BJ (cell line): ENCODE data around the gene CCDC88C. TPM values are rescaled to one million over a fixed set of nuclear protein-coding genes. Genes with fewer than 3 reads are reported as not detected.

Experiments
- CTCF ChIA-PET: fragments of 350-600 bp; formaldehyde crosslinking; extraction: SDS; loops from one replicate; lab custom pipeline; 2021; ENCODE audit warnings: antibody characterized with exemption, inconsistent platforms; lab: Yijun Ruan, JAX
- POLR2A ChIA-PET: fragments of 300-600 bp; sonication (Branson Sonifier 250); formaldehyde crosslinking; extraction: SDS; loops from one replicate; lab custom pipeline; 2021; ENCODE audit warnings: antibody characterized with exemption; lab: Charles Lee
- DNase-seq: peaks from one replicate; pipeline ENCODE4 v3.0.0-alpha.2; 2011; ENCODE audit warnings: low read depth
- H3K27me3 ChIP-seq: 2 replicates; pipeline ENCODE4 v1.6.0; 2011; ENCODE audit warnings: low read length; ENCODE audit not compliant: control insufficient read depth, insufficient read depth
- H3K36me3 ChIP-seq: 2 replicates; pipeline ENCODE4 v1.5.1; 2011; ENCODE audit warnings: low read length; ENCODE audit not compliant: control insufficient read depth, insufficient read depth
- H3K4me3 ChIP-seq: 2 replicates; pipeline ENCODE4 v1.5.1; 2011; ENCODE audit warnings: low read depth, mild to moderate bottlenecking, control low read depth, low read length
- polyA plus RNA-seq: library from polyadenylated mRNA; depleted of rRNA; stranded (reverse); fragments of >200 nt; gene quantifications from 2 replicates; pipeline ENCODE4 v1.2.3, GENCODE V29; 2011
- TF ChIP-seq, protein P1 (sequence below): IDR thresholded peaks from 2 replicates; pipeline ENCODE4 v1.5.1; 2011; ENCODE audit warnings: low read depth, mild to moderate bottlenecking, control low read depth, inconsistent platforms, low read length, moderate library complexity; ENCODE audit not compliant: insufficient read depth

The CCDC88C gene
- polyA plus RNA-seq, 1 experiment: not detected

DNA sequence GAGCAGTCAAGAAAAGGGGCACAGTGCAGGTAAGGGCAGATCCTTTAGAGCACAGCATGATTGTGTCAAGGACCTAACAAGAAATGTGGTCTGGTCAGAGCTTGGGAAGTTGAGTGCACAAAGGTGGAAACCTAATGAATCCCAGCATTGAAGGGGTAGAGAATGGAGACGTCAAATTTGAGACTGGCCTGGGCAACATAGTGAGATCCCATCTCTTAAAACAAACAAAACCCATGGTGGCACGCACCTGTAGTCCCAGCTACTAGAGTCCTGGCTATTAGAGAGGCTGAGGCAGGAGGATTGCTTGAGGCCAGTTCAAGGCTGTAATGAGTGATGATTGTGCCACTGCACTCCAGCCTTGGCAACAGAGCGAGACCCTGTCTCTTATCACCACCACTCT, 37.0 kb upstream of the CCDC88C start:
- TF ChIP-seq, protein P1, sequence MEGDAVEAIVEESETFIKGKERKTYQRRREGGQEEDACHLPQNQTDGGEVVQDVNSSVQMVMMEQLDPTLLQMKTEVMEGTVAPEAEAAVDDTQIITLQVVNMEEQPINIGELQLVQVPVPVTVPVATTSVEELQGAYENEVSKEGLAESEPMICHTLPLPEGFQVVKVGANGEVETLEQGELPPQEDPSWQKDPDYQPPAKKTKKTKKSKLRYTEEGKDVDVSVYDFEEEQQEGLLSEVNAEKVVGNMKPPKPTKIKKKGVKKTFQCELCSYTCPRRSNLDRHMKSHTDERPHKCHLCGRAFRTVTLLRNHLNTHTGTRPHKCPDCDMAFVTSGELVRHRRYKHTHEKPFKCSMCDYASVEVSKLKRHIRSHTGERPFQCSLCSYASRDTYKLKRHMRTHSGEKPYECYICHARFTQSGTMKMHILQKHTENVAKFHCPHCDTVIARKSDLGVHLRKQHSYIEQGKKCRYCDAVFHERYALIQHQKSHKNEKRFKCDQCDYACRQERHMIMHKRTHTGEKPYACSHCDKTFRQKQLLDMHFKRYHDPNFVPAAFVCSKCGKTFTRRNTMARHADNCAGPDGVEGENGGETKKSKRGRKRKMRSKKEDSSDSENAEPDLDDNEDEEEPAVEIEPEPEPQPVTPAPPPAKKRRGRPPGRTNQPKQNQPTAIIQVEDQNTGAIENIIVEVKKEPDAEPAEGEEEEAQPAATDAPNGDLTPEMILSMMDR: no peak
- no peak for DNase-seq
- H3K4me3 ChIP-seq: no peak overlapping the region
- ChIA-PET CTCF (no interaction called here), POLR2A (no interaction called here)
- no peaks in the 10 kb centered on the region for H3K27me3 ChIP-seq
- H3K36me3 ChIP-seq: peaks cover 8% of the 10 kb centered on the region

DNA sequence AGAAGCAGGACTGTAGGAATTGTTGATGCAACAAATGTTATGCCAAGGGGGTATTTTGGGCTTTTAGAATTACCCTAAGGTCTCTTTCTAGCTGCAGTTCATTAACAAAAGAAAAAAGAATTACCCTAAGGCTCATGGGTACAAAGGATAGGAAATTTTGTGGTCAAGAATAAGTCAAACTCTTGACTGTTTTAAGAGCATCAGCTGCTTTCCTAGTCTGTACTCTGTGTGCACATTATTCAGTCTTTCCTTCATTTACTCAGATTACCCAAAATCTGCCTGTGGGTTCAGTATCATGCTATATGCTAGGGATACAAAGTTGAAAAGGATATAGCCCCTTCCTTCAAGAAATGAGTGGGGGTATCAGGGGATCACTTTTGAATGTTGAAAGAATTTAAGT, 36.5 kb upstream of the CCDC88C start:
- TF ChIP-seq, protein P1: no peak
- Histone ChIP-seq H3K27me3 (no peaks in the 10 kb centered on the region), H3K4me3 (no peak overlapping the region), H3K36me3 (peaks cover 8% of the 10 kb centered on the region)
- ChIA-PET POLR2A (no interaction called here), CTCF (no interaction called here)
- DNase-seq: no peak

DNA sequence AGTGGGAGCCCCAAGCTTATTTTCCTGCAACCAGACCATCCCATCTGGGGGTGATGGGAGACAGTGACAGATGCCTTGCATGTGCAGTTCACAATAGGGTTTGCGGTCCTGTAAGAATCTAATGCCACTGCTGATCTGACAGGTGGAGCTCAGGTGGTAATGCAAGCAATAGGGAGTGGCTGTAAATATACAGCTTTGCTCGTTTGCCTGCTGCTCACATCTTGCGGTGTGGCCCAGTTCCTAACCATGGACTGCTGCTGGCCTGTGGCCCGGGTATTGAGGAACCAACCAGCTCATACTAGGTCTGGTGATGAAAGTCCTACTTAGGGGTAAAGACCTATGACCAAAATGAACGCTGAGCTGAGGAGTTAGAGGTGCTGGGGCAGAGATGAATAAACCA, 36.1 kb upstream of the CCDC88C start:
- DNase-seq: no peak
- ChIA-PET CTCF (no interaction called here), POLR2A (no interaction called here)
- Histone ChIP-seq H3K27me3 (no peaks in the 10 kb centered on the region), H3K36me3 (peaks cover 8% of the 10 kb centered on the region), H3K4me3 (no peak overlapping the region)
- TF ChIP-seq, protein P1: no peak

DNA sequence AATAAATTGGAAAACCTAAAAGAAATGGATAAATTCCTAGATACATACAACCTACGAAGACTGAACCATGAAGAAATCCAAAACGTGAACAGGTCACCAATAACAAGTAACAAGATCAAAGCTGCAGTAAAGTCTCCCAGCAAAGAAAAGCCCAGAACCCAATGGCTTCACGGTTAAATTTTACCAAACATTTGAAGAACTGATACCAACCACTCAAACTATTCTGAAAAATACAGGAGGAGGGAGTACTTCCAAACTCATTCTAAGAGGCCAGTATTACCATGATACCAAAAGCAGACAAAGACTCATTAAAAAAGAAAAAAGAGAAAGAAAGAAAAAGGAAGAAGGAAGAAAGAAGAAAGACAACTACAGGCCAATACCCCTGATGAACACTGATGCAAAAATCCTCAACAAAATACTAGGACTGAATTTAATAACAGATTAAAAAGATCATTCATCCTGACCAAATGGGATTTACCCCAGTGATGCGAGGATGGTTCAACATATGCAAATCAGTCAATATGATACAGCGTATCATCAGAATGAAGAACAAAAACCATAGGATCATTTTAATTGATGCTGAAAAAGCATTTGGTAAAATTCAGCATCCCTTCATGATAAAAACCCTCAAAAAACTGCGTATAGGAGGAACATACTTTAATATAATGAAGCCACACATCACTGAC, 26.9 kb upstream of the CCDC88C start:
- H3K36me3 ChIP-seq: no peaks in the 10 kb centered on the region
- H3K27me3 ChIP-seq: no peaks in the 10 kb centered on the region
- ChIA-PET POLR2A (interaction anchor here (0.6 kb wide), 1 partner anchor 145 kb away, joined by 3 read pairs; no protein-coding TSS in a partner anchor), CTCF (no interaction called here)
- no peak for DNase-seq
- TF ChIP-seq, protein P1: no peak
- no peak overlapping the region for H3K4me3 ChIP-seq

DNA sequence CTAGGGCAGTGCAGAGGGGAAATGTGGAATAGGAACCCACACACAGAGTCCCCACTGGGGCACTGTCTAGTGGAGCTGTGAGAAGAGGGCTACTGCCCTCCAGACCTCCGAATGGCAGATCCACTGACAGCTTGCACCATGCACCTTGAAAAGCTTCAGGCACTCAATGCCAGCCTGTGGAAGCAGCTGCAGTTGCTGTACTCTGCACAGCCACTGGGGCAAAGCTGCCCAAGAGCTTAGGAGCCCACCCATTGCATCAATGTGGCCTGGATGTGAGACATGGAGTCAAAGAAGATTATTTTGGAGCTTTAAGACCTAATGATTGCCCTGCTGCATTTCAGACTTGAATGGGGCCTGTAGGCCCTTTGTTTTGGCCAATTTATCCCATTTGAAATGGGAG, 21.7 kb upstream of the CCDC88C start:
- H3K36me3 ChIP-seq: no peaks in the 10 kb centered on the region
- H3K27me3 ChIP-seq: no peaks in the 10 kb centered on the region
- DNase-seq: no peak
- no peak overlapping the region for H3K4me3 ChIP-seq
- CTCF ChIA-PET: no interaction called here
- TF ChIP-seq, protein P1: no peak
- POLR2A ChIA-PET: no interaction called here
